Left lung (tissue), 10 donors: ENCODE measurements around the gene TMEM208. TPM values are rescaled to one million over a fixed set of nuclear protein-coding genes. Genes with fewer than 3 reads are reported as not detected.

Experiments used
- ATAC-seq: fragments of 200-7000 bp; cut with Tn5 transposase; one replicate; pipeline ENCODE4 v1.9.1; 2020; ENCODE audit warnings: moderate library complexity
- DNase-seq, 4 donors: peaks; one replicate each; pipeline ENCODE4 v3.0.0-alpha.2; 2013 to 2020
- H3K27ac ChIP-seq, 2 donors: fragments of 200-600 bp; sonication (generic) in 1 of 2; one replicate each; pipeline versions ENCODE4 v1.5.0 to v1.8.0; 2020 to 2021
- H3K27me3 ChIP-seq, 2 donors: fragments of 200-600 bp; sonication (generic) in 1 of 2; one replicate each; pipeline versions ENCODE4 v1.5.0 to v1.8.0; 2020 to 2021
- H3K36me3 ChIP-seq, 2 donors: fragments of 200-600 bp; sonication (generic) in 1 of 2; one replicate each; pipeline versions ENCODE4 v1.5.0 to v1.8.0; 2020 to 2021
- H3K4me1 ChIP-seq, 2 donors: fragments of 200-600 bp; one replicate each; pipeline ENCODE4 v1.8.0; 2021
- H3K4me3 ChIP-seq, 2 donors: fragments of 200-600 bp; sonication (generic) in 1 of 2; one replicate each; pipeline versions ENCODE4 v1.5.0 to v1.8.0; 2020 to 2021; ENCODE audit warnings: mild to moderate bottlenecking in 1 of 2
- H3K9me3 ChIP-seq, 2 donors: fragments of 200-600 bp; sonication (generic) in 1 of 2; one replicate each; pipeline versions ENCODE4 v1.5.0 to v1.8.0; 2020 to 2021
- intact Hi-C, 2 donors: fragments of 100-400 bp; cut with DNase I; formaldehyde crosslinking; loops; one replicate each; pipeline versions ENCODE4 v1.11.2 to v1.14.2; 2022
- polyA plus RNA-seq, 6 donors: library from polyadenylated mRNA; unstranded; fragments of 120-200 nt; gene quantifications; one replicate each; pipeline ENCODE4 v1.2.1, GENCODE V29; 2013; ENCODE audit not compliant: insufficient read length in 6 of 6
- total RNA-seq, 2 donors: library from RNA; stranded (reverse); fragmentation: NEBNext Ultra II Directional; extraction: Animal tissue kit (Norgen Biotek cat#: 25700); gene quantifications; one replicate each; pipeline ENCODE4 v1.2.1, GENCODE V29; 2021
- TF ChIP-seq, protein P1 (sequence below), 2 donors: fragments of 200-600 bp; sonication (generic) in 1 of 2; IDR thresholded peaks; one replicate each; pipeline versions ENCODE4 v1.5.0 to v1.8.0; 2021; ENCODE audit warnings: antibody characterized with exemption in 2 of 2
- donor health status: DM: no; HTN: yes; CAD: no.
- donor health status: DM: no; HTN: no; CAD: no.

Gene TMEM208
- total and polyA plus RNA-seq, 8 donors: 23.1 to 56.9 (median 25.6) TPM

DNA sequence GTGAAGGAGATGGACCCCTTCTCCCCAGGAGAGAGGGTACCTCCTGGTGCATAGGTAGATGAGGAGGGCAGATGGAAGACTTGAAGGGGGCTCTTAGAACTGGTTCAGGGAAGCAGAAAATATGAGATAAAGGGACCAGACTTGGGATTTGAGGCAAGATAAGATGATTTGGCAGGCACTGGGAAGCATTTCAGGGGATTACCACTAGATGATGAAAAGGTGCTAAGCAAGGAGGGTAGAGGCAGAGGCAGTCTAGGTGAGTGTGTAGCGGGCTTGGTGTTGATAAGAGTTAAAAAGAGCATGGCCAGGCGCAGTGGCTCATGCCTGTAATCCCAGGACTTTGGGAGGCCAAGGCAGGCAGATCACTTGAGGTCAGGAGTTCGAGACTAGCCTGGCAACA is 36.3 kb downstream of the TMEM208 start:
- ATAC-seq (no peak), DNase-seq (no peak)
- Histone ChIP-seq H3K27ac (no peak overlapping the region), H3K27me3 (no peaks in the 10 kb centered on the region), H3K4me1 (peaks cover 0 to 4% of the 10 kb centered on the region in 2 donors), H3K4me3 (no peak overlapping the region), H3K36me3 (no peaks in the 10 kb centered on the region), H3K9me3 (no peaks in the 10 kb centered on the region)
- intact Hi-C loops: no loop called here
- TF ChIP-seq, protein P1, sequence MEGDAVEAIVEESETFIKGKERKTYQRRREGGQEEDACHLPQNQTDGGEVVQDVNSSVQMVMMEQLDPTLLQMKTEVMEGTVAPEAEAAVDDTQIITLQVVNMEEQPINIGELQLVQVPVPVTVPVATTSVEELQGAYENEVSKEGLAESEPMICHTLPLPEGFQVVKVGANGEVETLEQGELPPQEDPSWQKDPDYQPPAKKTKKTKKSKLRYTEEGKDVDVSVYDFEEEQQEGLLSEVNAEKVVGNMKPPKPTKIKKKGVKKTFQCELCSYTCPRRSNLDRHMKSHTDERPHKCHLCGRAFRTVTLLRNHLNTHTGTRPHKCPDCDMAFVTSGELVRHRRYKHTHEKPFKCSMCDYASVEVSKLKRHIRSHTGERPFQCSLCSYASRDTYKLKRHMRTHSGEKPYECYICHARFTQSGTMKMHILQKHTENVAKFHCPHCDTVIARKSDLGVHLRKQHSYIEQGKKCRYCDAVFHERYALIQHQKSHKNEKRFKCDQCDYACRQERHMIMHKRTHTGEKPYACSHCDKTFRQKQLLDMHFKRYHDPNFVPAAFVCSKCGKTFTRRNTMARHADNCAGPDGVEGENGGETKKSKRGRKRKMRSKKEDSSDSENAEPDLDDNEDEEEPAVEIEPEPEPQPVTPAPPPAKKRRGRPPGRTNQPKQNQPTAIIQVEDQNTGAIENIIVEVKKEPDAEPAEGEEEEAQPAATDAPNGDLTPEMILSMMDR (IDR thresholded peaks at IDR 0.05): no peak

DNA sequence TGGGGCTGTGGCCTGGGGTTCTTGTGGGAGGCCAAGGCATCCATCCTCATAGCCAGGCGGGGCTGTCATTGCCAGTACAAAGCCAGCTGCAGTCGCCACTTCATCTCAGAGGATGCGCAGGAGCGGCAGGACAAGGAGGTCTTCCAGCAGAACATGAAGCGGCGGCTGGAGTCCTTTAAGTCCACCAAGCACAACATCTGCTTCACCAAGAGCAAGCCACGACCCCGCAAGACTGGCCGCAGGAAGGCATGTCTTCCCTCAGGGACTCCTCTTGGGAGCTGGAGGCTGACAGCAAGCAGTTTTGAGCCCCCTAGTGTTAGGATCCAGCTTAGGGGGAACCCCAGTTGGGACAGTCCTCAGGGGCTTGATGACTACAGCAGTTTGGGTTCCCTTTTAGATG is 37.3 kb downstream of the TMEM208 start:
- H3K27ac ChIP-seq: no peak overlapping the region
- no peaks in the 10 kb centered on the region for H3K27me3 ChIP-seq
- DNase-seq (no peak), ATAC-seq (no peak)
- no peak overlapping the region for H3K4me3 ChIP-seq
- no peaks in the 10 kb centered on the region for H3K9me3 ChIP-seq
- peaks cover 0 to 5% of the 10 kb centered on the region in 2 donors for H3K4me1 ChIP-seq
- intact Hi-C loops: no loop called here
- TF ChIP-seq, protein P1 (IDR thresholded peaks at IDR 0.05): no peak
- H3K36me3 ChIP-seq: no peaks in the 10 kb centered on the region

DNA sequence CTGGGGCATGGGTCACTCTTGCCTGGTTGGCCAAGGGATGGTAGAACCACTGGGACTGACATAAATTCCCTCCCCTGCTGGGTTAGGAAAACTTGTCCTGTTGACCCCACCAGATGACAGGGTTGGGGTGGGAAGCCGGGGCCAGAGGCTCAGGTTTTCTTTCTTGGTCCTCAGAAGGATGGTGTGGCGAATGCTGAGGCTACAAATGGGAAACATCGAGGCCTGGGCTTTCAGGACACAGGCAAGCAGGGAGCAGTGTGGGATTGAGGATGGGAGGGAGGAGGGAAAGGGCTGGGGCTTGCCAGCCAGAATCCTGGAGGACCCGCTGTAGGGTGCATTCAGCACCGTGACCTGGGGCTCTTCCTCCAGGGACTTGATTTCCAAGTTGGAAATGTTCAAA is 37.9 kb downstream of the TMEM208 start:
- intact Hi-C loops: no loop called here
- DNase-seq: no peak
- no peaks in the 10 kb centered on the region for H3K27me3 ChIP-seq
- TF ChIP-seq, protein P1 (IDR thresholded peaks at IDR 0.05): no peak
- no peak for ATAC-seq
- peaks cover 0 to 5% of the 10 kb centered on the region in 2 donors for H3K4me1 ChIP-seq
- H3K4me3 ChIP-seq: no peak overlapping the region
- H3K36me3 ChIP-seq: no peaks in the 10 kb centered on the region
- no peaks in the 10 kb centered on the region for H3K9me3 ChIP-seq
- H3K27ac ChIP-seq: no peak overlapping the region

DNA sequence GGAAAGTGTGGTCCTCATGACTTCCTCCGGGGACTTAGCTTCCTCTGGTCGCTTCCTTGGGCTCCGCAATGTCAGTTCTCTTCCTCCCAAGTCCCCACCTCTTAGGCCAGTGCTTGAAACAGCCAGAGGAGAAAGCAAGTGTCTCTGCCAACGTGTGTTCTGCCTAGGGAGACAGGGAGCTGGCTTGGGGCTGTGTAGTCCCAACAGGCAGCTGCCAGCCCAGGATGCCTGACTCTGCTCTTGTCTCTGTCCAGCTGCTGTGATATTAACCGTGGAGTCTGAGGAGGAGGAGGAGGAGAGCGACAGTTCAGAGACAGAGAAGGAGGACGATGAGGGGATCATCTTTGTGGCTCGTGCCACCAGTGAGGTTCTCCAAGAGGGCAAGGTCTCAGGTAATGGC is 38.9 kb downstream of the TMEM208 start:
- TF ChIP-seq, protein P1 (IDR thresholded peaks at IDR 0.05): no peak
- no peaks in the 10 kb centered on the region for H3K9me3 ChIP-seq
- DNase-seq (no peak), ATAC-seq (no peak)
- H3K27ac ChIP-seq: no peak overlapping the region
- H3K4me3 ChIP-seq: no peak overlapping the region
- intact Hi-C loops: no loop called here
- peaks cover 0 to 5% of the 10 kb centered on the region in 2 donors for H3K4me1 ChIP-seq
- no peaks in the 10 kb centered on the region for H3K36me3 ChIP-seq
- no peaks in the 10 kb centered on the region for H3K27me3 ChIP-seq

DNA sequence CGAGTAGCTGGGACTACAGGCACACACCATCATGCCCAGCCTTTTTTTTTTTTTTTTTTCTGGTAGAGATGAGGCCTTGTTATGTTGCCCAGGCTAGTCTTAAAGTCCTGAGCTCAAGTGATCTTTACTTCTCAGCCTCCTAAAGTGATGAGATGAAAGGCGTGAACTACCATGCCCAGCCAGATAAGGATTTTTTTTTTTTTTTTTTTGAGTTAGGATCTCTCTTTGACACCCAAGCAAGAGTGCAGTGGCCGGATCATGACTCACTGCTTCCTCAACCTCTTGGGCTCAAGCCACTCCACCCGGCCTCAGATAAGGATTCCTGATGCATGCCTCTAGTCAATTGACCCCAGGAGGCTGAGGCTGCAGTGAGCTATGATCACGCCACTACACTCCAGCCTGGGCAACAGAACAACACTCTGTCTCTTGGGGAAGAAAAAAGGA is 41.2 kb downstream of the TMEM208 start:
- TF ChIP-seq, protein P1 (IDR thresholded peaks at IDR 0.05): no peak
- no peak overlapping the region for H3K4me3 ChIP-seq

More for the DNA sequence above, 41.2 kb downstream of the TMEM208 start:
- Histone ChIP-seq H3K27me3 (no peaks in the 10 kb centered on the region), H3K27ac (peak overlapping the region in 1 of 2 donors; percentile 4), H3K4me1 (peaks cover 0 to 5% of the 10 kb centered on the region in 2 donors), H3K9me3 (no peaks in the 10 kb centered on the region), H3K36me3 (peaks cover 0 to 7% of the 10 kb centered on the region in 2 donors)
- intact Hi-C loops: no loop called here
- peak in 1 of 4 donors; percentile 84 for DNase-seq
- ATAC-seq: peak; percentile 94
